ENCODE results near the gene WHAMM. TPM values are rescaled to one million over a fixed set of nuclear protein-coding genes. Genes with fewer than 3 reads are reported as not detected.
"Not testable (repeated sequence)": the region's sequence is repeated elsewhere in the genome, so short reads cannot be mapped to it uniquely, and the experiment has no call there.

WHAMM gene
- polyA plus RNA-seq, 1 donor from 2014 or later, result 3.4 TPM

DNA sequence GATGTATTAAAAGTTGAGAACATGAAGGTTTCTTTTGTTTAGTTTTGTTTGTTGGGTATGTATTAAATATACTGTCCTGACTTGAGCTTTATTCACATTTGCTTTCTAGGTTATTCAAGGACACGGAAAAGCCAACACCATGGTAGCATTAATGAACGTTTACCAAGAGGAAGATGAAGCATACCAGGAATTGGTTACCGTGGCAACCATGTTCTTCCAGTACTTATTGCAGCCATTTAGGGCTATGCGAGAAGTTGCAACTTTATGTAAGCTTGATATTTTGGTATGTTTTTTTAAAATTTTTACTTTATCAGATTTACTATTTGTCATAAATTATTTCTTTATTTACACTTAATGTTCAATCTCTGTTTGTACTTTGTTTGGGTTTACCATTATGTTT lies 3.6 kb downstream of the WHAMM start:
- peak overlapping the region in 1 of 3 donors; percentile 59 for H3K27ac Mint-ChIP-seq
- H3K36me3 Mint-ChIP-seq, result peaks cover 3% of the 10 kb centered on the region
- no peaks in the 10 kb centered on the region for H3K9me3 Mint-ChIP-seq
- peak overlapping the region in 1 of 4 donors; percentile 27 for H3K4me3 Mint-ChIP-seq
- no peaks in the 10 kb centered on the region for H3K27me3 Mint-ChIP-seq
- H3K4me1 Mint-ChIP-seq, result peaks cover 25 to 37% (median 34%) of the 10 kb centered on the region in 3 donors

DNA sequence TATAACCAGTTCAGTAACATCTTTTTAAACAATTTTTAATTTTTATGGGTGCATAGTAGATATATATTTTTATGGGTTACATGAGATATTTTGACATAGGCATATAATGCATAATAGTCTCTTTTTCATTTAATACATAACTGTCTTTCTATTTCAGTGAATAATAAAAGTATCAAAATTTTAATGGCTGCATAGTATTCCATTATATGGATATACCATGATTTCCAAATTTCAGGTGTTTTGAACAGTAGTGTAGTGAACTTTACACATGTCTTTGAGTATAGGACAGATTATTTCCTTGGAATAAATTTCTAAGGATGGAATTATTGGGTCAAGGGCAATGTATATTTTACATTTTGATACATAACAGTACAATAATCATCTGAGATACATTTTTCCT lies 10.7 kb downstream of the WHAMM start:
- Mint-ChIP-seq H3K27ac (no peak overlapping the region), H3K4me3 (no peak overlapping the region), H3K36me3 (peaks cover 5% of the 10 kb centered on the region), H3K9me3 (no peaks in the 10 kb centered on the region), H3K27me3 (no peaks in the 10 kb centered on the region), H3K4me1 (peaks cover 2 to 4% (median 4%) of the 10 kb centered on the region in 3 donors)

DNA sequence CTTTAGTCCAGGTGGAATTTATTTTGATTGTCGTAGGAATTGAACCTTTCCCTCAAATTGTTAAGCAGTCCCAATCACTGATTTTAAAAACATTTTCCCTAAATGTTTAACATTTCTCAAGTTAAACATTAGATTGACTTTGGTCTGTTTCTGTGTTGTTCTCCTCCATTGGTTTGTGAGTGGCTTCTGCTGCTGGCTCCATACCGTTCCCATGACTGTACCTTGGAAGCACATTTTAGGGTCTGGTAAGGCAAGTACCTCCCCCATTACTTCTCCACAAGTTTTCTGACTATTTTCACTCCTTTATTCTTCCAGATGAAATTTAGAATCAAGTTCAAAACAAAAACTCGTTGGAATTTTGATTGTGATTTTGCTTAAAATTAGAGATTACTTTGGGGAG lies 12.0 kb downstream of the WHAMM start:
- H3K4me1 Mint-ChIP-seq, H3K36me3 Mint-ChIP-seq, H3K27me3 Mint-ChIP-seq, H3K27ac Mint-ChIP-seq, H3K4me3 Mint-ChIP-seq, H3K9me3 Mint-ChIP-seq: not testable (repeated sequence)

DNA sequence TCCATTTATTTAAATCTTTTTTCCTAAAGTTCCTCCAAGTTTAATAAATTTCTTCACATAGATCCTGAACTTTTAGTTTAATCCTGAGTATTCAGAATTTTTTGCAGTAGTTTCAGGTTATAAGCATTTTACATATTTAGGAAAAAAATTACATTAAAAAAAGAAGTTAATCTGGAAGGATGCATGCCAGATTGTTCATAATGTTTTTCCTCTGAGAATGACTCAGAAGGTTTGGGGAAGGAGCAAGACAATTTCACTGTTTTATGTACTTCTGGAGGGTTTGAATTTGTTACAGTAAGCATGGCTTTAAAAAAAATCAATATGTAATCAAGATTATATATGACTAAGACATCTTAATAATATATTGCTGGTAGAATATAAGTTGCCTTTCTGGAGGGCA lies 12.4 kb downstream of the WHAMM start:
- H3K4me3 Mint-ChIP-seq, H3K27me3 Mint-ChIP-seq, H3K27ac Mint-ChIP-seq, H3K36me3 Mint-ChIP-seq, H3K4me1 Mint-ChIP-seq, H3K9me3 Mint-ChIP-seq: not testable (repeated sequence)

DNA sequence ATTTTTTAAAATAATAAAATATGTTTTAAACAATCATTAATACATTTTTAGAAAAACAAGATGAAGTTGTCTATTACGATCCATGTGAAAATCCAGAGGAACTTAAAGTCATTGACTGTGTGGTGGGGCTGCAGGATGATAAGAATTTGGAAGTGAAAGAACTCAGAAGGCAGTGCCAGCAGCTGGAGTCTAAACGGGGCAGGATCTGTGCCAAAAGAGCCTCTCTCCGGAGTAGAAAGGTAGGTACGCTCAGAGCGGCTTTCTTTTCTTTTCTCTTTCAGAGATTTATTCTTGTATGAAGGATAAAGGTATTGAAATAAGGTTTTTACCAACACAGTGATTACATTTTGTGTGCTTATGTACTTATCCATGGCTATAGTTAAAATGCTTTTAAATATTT lies 13.6 kb downstream of the WHAMM start:
- Mint-ChIP-seq H3K36me3 (peaks cover 4% of the 10 kb centered on the region), H3K9me3 (no peaks in the 10 kb centered on the region), H3K4me3 (no peak overlapping the region), H3K27ac (no peak overlapping the region), H3K27me3 (no peaks in the 10 kb centered on the region), H3K4me1 (peaks cover 0 to 4% (median 1%) of the 10 kb centered on the region in 3 donors)

DNA sequence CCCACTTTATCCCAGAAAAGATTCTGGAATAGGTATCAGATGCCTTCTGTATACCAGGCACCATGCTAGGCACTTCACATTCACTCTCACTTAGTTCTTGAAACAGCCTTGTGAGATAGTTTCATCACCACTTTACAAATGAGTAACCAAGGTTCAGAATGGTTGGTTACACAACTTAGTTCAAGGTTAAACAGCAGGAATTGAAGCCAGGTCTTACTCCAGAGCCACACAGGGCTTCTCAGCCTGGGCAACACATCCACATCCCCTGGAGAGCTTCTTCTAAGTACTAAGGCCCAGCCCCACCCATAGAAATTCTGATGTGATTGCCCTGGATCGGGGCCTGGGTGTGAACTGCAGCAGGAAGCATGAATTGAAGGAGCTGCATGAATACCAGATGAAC lies 18.6 kb downstream of the WHAMM start:
- Mint-ChIP-seq H3K9me3 (no peaks in the 10 kb centered on the region), H3K27me3 (no peaks in the 10 kb centered on the region), H3K4me1 (peaks cover 0 to 2% (median under 1%) of the 10 kb centered on the region in 3 donors), H3K36me3 (peaks cover 4% of the 10 kb centered on the region), H3K4me3 (no peak overlapping the region), H3K27ac (peak overlapping the region in 1 of 3 donors; percentile 50)

DNA sequence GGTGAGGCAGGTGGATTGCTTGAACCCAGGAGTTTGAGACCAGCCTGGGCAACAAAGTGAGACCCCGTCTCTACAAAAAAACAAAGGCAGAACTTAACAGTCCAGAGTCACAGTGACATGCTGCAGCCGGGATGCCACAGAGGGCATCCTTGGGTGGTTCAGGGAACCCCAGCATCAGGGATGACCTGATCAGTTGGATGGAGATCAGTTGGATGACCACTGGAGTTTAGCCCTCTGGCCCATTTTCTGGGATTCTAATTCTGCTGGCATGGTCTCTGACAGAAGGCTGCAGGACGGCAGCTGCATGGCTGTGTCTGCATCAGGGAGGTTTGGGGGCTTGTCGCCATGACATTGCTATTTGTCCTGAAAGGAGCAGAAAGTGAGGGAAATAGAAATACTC lies 19.8 kb downstream of the WHAMM start:
- Mint-ChIP-seq H3K27ac (no peak overlapping the region), H3K4me1 (peaks cover 0 to 2% (median 2%) of the 10 kb centered on the region in 3 donors), H3K27me3 (no peaks in the 10 kb centered on the region), H3K4me3 (no peak overlapping the region), H3K9me3 (no peaks in the 10 kb centered on the region), H3K36me3 (peaks cover 6% of the 10 kb centered on the region)

DNA sequence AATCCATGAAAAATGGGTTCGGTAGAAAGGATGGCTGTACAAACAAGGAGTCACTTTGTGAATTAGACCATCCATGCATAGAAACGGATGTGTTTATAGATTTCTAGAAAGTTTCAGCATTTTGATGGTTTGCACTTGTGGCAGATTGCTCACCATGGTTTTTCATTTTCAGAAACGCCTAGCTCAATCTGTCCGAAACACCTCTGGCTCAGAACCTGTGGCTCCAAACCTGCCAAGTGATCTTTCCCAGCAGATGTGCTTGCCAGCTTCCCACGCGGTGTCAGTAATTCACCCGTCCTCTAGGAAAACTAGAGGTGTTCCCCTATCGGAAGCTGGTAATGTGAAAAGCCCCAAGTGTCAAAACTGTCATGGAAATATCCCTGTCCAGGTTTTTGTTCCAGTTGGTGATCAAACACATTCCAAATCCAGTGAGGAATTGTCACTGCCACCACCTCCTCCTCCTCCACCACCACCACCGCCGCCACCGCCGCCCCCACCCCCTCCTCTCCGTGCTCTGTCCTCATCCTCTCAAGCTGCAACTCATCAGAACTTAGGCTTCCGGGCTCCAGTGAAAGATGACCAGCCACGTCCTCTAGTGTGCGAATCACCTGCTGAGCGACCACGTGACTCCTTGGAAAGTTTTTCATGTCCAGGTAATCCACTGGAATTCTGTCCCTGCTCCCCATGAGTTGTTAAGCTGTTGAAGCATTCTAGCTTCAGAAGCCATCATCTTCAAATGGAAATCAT lies 21.2 kb downstream of the WHAMM start:
- Mint-ChIP-seq H3K36me3 (peaks cover 6% of the 10 kb centered on the region), H3K4me3 (peak overlapping the region in 1 of 4 donors; percentile 32), H3K27ac (no peak overlapping the region), H3K4me1 (peaks cover 0 to 2% (median 2%) of the 10 kb centered on the region in 3 donors), H3K27me3 (no peaks in the 10 kb centered on the region), H3K9me3 (no peaks in the 10 kb centered on the region)

DNA sequence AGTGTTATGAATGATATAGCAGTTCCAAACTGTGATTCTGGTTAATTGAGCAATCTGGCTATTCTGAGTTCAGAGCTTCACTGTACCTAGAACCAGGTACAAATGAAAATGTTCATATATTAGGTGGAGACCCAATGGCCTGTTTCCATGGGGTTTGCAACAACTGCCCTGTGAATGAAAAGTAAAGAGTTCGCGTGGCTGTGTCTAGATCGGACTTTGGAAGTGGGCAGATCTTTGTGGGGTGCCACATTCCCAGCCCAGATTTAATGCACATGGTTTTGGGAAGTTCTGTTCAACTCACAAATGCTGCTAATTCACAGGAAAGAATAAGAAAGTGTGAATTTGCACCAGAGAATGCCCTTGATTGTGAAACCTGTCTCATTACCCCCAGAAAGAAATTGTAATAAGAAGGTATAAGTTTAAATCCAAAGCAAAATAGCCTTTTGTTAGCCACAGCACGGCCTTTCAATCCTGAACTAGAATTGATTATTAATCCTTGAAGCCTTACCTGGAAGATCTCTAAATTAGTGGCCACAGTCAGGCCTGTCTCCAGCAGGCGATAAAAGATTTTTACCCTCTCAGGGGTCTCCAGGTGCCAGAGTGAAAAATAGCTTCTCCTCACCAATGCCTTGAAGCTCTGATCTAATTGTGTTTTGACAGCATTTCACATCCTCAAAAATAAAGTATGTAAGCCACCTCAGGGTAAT lies 22.6 kb downstream of the WHAMM start:
- Mint-ChIP-seq H3K27ac (peak overlapping the region in 1 of 3 donors; percentile 0), H3K4me1 (peaks cover 0 to 2% (median 2%) of the 10 kb centered on the region in 3 donors), H3K36me3 (peaks cover 9% of the 10 kb centered on the region), H3K9me3 (no peaks in the 10 kb centered on the region), H3K4me3 (no peak overlapping the region), H3K27me3 (no peaks in the 10 kb centered on the region)

DNA sequence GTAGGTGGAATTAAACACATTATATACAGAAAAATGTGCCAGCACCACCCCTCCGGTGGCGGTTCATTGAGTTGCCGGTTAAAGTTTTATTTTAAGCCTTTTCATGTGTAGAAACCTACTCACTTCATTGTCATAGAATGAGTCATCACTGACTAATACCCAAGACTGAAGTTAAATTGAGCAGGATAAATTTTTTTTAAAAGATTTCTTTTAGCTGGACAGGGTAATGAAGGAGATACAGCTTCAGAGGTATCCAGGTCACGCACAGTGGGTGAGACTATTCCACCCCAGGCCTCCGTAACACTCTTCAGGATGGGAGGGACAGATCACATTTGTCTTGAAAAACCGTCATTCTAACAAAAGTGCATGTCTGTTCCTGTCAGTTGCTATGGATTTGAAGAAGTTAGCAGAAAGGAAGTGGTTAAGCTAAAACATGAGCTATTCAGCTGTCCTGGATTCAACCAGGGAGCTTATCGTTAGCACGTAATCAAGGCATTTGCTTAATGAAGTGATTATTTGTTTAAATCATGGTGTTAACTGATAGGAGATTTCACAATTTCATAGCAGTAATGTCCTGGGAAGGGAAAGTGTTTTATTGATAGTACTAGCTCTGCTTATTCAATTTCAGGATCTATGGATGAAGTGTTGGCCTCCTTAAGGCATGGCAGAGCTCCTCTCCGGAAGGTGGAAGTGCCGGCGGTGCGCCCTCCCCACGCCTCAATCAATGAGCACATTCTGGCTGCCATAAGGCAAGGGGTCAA lies 23.4 kb downstream of the WHAMM start:
- peaks cover 0 to 1% (median 0%) of the 10 kb centered on the region in 3 donors for H3K9me3 Mint-ChIP-seq
- H3K27ac Mint-ChIP-seq, result peak overlapping the region; percentile 0 to 66 (median 32)
- H3K4me1 Mint-ChIP-seq, result peaks cover 0 to 2% (median 2%) of the 10 kb centered on the region in 3 donors
- no peaks in the 10 kb centered on the region for H3K27me3 Mint-ChIP-seq
- peaks cover 9% of the 10 kb centered on the region for H3K36me3 Mint-ChIP-seq
- H3K4me3 Mint-ChIP-seq, result no peak overlapping the region

DNA sequence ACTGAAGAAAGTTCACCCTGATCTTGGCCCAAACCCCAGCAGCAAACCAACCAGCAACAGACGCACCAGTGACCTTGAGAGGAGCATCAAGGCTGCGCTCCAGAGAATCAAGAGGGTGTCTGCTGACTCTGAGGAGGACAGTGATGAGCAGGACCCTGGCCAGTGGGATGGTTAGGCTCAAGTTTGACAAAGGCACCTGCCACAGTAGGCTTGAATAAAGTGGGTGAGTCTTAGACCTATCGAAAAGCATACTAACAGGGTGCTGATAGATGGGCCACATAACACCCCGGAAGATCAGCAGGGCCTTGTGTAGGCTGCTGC lies 23.9 kb downstream of the WHAMM start:
- peaks cover 0 to 5% (median 2%) of the 10 kb centered on the region in 3 donors for H3K4me1 Mint-ChIP-seq

DNA sequence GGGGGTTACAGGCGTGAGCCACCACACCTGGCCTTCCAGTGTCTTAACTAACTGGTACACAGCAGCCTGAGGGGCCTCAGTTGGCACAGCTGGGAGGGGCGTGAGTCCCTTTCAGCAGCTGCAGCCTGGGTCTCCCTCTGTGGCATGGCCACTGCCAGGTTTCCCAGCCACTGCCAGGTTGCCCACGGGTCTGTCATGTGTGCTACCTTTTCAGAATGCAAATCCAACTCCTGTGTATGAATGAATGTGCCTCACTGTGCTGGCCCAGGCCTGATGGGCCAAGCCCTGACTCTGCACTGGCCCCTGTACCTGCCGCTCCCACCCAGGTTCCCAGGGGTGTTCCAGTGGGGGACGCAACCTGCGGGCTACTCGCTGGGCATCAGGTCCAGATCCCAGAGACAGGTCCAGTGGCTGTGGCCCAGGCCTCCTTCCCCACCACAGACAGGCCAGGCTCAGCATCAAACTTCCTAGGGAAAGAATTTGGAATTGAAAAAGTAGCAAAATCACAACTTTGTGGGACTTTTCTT lies 26.0 kb downstream of the WHAMM start:
- H3K27me3 Mint-ChIP-seq, result no peaks in the 10 kb centered on the region
- no peak overlapping the region for H3K27ac Mint-ChIP-seq
- no peak overlapping the region for H3K4me3 Mint-ChIP-seq
- H3K9me3 Mint-ChIP-seq, result peaks cover 0 to 3% (median 0%) of the 10 kb centered on the region in 3 donors
- H3K4me1 Mint-ChIP-seq, result peaks cover 0 to 5% (median 2%) of the 10 kb centered on the region in 3 donors
- H3K36me3 Mint-ChIP-seq, result peaks cover 13% of the 10 kb centered on the region

More for the DNA sequence above, 23.9 kb downstream of the WHAMM start:
- H3K9me3 Mint-ChIP-seq, result peaks cover 0 to 3% (median 0%) of the 10 kb centered on the region in 3 donors
- no peak overlapping the region for H3K4me3 Mint-ChIP-seq
- H3K36me3 Mint-ChIP-seq, result peaks cover 11% of the 10 kb centered on the region
- peak overlapping the region in 2 of 3 donors; percentile 32 to 66 for H3K27ac Mint-ChIP-seq
- H3K27me3 Mint-ChIP-seq, result no peaks in the 10 kb centered on the region

DNA sequence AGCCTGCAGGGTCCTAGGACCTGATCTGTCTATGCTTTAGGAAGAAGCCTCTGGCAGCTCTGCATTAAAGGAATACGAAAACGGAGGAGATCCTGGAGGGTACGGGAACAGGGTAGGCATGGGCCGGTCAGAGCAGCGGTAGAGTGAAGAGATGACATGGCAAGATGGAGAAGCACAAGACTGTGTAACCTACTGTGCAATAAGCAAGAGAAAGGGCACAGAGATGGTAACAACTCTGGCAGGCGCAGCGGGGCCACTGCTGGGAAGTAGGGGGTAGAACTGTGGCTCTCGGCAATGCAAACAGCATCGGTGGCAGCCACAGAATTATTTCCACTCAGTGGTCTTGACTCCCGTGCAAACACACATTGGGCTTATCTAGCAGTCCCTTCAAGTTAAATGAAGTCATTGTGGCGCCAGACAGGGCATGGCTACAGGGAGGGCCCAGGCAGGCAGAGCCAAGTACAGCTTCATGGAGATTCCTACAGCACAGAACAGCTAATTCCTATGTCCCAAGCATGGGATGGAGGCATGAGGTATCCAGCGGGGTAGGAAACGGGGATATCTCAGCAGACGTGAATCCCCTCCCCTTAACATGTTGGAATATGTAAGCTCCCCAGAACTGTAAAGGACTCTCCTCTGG lies 28.8 kb downstream of the WHAMM start:
- Mint-ChIP-seq H3K36me3 (peaks cover 13% of the 10 kb centered on the region), H3K27ac (no peak overlapping the region), H3K4me1 (peaks cover 2 to 7% (median 3%) of the 10 kb centered on the region in 3 donors), H3K9me3 (peaks cover 0 to 3% (median 0%) of the 10 kb centered on the region in 3 donors), H3K27me3 (no peaks in the 10 kb centered on the region), H3K4me3 (no peak overlapping the region)

DNA sequence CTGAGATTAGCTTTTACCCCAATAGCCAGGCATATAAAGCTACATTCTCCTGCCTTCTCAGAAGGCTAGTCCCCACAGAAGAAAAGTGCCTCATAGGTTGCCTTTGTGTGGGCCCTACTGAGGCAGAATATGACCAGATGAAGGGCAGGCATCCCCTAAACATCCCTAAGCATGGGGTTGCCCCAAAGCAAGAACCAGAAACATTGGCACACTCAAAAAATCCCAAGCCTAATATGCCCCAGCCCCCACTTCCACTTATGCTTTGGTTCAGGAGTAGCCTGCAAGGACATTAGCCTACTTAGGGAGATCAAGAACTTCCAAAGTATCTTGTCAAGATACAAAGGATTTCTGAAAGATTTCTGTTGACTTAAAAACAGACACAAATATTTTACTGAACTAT lies 29.7 kb downstream of the WHAMM start:
- peaks cover 0 to 3% (median 0%) of the 10 kb centered on the region in 3 donors for H3K9me3 Mint-ChIP-seq
- H3K36me3 Mint-ChIP-seq, result peaks cover 12% of the 10 kb centered on the region
- H3K27me3 Mint-ChIP-seq, result no peaks in the 10 kb centered on the region
- no peak overlapping the region for H3K27ac Mint-ChIP-seq
- peaks cover 3 to 13% (median 7%) of the 10 kb centered on the region in 3 donors for H3K4me1 Mint-ChIP-seq
- no peak overlapping the region for H3K4me3 Mint-ChIP-seq
